NCI-H524 (cell line): ENCODE measurements around the gene LIG1.
"Not testable (repeated sequence)": the region's sequence is repeated elsewhere in the genome, so short reads cannot be mapped to it uniquely, and the experiment has no call there.

Experiments used
- DNase-seq, 2 experiments: peaks; one replicate each; lab custom pipeline; 2025; lab: John Stamatoyannopoulos, UW

The LIG1 gene

GRCh38 chr19:48070177-48070769 lies 99.9 kb downstream of the LIG1 start:
- DNase-seq: not testable (repeated sequence)

DNA sequence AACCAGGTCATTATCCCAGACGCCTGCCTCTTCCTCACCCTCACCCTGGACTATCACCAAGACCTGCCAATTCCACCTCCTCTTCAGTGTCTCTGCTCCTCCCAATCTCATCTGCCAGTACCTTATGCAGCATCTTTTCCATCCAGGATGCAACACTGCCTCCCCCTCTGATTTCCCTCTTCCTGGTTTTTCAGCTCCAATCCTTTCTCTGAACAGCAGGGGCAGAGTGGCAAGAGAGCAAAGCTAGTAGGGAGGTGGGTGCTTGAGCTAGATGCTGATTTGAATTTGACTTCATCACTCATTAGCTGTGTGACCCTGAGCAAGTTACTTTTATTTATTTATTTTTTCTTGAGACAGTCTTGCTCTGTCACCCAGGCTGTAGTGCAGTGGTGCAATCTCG lies 100.7 kb downstream of the LIG1 start:
- DNase-seq: no peak
